Bronchial epithelial cell (primary cell): Measurements from ENCODE around the gene PCDHGA7. TPM values are rescaled to one million over a fixed set of nuclear protein-coding genes. Genes with fewer than 3 reads are reported as not detected.
"Not testable (repeated sequence)": the region's sequence is repeated elsewhere in the genome, so short reads cannot be mapped to it uniquely, and the experiment has no call there.

Experiments used
- DNase-seq: peaks from one replicate; pipeline ENCODE4 v3.0.0-alpha.2; 2010; ENCODE audit warnings: low read depth
- FAIRE-seq: peaks from 2 replicates; lab custom pipeline; 2011; peaks lifted over from hg19 to GRCh38; lab: Jason Lieb, UNC
- H3K27me3 ChIP-seq: 2 replicates; pipeline ENCODE4 v1.5.1; 2011; ENCODE audit warnings: low read length; ENCODE audit not compliant: control insufficient read depth, insufficient read depth
- H3K36me3 ChIP-seq: 2 replicates; pipeline ENCODE4 v1.5.1; 2011; ENCODE audit warnings: low read length; ENCODE audit not compliant: control insufficient read depth, insufficient read depth
- H3K4me3 ChIP-seq: 2 replicates; pipeline ENCODE4 v1.5.1; 2011; ENCODE audit warnings: mild to moderate bottlenecking, low read depth, low read length, control low read depth
- total RNA-seq: library from RNA; depleted of rRNA; stranded (reverse); fragments of >200 nt; gene quantifications from 2 replicates; pipeline ENCODE4 v1.2.1, GENCODE V29; 2014
- TF ChIP-seq, protein P1 (sequence below): IDR thresholded peaks from 2 replicates; pipeline ENCODE4 v1.5.1; 2011; ENCODE audit warnings: mild to moderate bottlenecking, moderate library complexity, low read length, control low read depth, inconsistent platforms; ENCODE audit not compliant: insufficient read depth, severe bottlenecking

Gene PCDHGA7
- under 0.01 and 0.51 TPM in 2 replicates for total RNA-seq

DNA sequence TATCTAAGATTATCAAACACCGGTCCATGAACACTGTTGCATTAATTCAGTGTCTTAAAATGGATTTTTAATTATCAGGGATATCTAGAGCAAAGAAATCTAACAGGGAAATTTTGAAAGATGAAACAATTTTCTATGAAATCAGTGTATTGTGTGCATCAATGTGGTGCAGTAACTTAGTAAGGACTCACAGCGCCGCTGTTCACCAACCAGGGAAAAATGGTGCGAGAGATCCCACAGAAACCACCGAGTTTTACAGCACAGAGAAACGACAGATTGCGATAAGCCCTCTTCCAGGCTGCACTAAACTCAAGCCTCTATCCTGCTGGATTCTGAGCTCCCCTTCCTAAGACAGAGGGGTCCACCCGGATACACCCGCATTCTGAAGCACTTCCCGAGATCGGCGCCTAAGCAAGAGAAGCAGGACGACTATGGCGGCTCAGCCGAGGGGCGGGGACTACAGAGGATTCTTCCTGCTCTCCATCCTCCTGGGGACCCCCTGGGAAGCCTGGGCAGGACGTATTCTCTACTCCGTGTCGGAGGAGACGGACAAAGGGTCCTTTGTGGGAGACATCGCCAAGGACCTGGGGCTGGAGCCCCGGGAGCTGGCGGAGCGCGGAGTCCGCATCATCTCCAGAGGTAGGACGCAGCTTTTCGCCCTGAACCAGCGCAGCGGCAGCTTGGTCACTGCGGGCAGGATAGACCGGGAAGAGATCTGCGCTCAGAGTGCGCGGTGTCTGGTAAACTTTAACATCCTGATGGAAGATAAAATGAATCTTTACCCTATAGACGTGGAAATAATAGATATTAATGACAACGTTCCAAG is at the start of gene PCDHGA7:
TSS of gene PCDHGA7 (plus strand) at position 274 of the 826 bp plus-strand sequence. CDS start at position 432, 158 bp downstream.
- DNase-seq (peak; percentile 12), FAIRE-seq (no peak)
- Histone ChIP-seq H3K36me3 (no peaks in the 10 kb centered on the region), H3K4me3 (peak within 1 kb of the TSS; percentile 27), H3K27me3 (no peaks in the 10 kb centered on the region)
- TF ChIP-seq, protein P1, sequence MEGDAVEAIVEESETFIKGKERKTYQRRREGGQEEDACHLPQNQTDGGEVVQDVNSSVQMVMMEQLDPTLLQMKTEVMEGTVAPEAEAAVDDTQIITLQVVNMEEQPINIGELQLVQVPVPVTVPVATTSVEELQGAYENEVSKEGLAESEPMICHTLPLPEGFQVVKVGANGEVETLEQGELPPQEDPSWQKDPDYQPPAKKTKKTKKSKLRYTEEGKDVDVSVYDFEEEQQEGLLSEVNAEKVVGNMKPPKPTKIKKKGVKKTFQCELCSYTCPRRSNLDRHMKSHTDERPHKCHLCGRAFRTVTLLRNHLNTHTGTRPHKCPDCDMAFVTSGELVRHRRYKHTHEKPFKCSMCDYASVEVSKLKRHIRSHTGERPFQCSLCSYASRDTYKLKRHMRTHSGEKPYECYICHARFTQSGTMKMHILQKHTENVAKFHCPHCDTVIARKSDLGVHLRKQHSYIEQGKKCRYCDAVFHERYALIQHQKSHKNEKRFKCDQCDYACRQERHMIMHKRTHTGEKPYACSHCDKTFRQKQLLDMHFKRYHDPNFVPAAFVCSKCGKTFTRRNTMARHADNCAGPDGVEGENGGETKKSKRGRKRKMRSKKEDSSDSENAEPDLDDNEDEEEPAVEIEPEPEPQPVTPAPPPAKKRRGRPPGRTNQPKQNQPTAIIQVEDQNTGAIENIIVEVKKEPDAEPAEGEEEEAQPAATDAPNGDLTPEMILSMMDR, result peak; percentile 29

DNA sequence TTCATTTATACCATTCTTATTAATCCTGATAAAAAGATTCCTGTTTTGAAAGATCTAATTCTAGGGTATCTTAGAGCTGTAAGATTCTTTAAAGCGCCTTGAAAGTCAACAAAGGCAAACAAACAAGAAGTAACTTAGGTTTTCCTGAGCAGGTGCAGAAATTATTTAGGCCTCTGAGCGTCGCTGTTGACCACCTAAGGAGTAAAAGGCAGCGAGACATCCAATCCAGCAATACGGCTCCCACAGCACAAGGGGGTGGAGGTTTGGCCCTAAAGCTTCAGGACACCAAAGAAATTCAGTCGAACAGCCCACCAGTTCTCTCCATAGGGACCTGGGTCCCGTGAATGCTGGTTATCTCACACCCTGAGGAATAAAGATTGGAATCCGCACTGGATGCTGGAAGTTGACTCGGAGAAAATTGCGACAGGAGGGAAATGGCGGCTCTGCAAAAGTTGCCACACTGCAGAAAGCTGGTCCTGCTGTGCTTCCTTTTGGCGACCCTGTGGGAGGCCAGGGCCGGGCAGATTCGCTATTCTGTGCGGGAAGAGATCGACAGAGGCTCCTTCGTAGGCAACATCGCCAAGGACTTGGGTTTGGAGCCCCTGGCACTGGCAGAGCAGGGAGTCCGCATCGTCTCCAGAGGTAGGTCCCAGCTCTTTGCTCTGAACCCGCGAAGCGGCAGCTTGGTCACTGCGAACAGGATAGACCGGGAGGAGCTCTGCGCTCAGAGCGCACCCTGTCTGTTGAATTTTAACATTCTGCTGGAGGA is 43.8 kb upstream of the PCDHGA7 start, which contains the start of gene PCDHGA2:
TSS of gene PCDHGA2 (plus strand) at position 223 of the 769 bp plus-strand sequence.
- DNase-seq, result peak; percentile 38
- H3K4me3 ChIP-seq, result peak within 1 kb of the TSS; percentile 14
- no peak for FAIRE-seq
- TF ChIP-seq, protein P1, result peak; percentile 39
- no peaks in the 10 kb centered on the region for H3K36me3 ChIP-seq
- H3K27me3 ChIP-seq, result no peaks in the 10 kb centered on the region

DNA sequence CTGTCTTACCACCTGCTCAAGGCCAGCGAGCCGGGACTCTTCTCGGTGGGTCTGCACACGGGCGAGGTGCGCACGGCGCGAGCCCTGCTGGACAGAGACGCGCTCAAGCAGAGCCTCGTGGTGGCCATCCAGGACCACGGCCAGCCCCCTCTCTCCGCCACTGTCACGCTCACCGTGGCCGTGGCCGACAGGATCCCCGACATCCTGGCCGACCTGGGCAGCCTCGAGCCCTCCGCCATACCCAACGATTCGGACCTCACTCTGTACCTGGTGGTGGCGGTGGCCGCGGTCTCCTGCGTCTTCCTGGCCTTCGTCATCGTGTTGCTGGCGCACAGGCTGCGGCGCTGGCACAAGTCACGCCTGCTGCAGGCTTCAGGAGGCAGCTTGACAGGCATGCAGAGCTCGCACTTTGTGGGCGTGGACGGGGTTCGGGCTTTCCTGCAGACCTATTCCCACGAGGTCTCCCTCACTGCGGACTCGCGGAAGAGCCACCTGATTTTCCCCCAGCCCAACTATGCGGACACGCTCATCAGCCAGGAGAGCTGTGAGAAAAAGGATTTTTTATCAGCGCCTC is 41.7 kb upstream of the PCDHGA7 start:
- H3K36me3 ChIP-seq, DNase-seq, H3K4me3 ChIP-seq, FAIRE-seq, H3K27me3 ChIP-seq: not testable (repeated sequence)

DNA sequence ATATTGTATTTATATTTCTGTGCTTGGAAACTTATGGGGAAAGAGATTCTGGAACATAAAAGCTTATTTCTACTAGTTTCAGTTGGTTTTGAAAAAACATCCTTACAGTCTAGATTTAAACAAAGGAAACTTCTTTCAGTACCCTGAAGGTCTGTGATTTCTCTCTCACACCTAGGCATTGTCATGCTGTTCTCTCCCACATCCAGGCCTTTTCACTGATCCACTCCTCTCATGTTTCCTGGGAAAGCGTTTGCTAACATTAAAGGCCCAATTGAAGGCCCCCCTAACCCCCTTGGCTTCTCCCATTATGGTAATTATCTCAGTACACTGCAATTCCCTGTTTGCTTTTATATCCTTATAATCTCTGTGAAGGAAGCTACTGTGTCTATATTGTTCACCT is 39.8 kb upstream of the PCDHGA7 start:
- TF ChIP-seq, protein P1, result no peak
- no peak overlapping the region for H3K4me3 ChIP-seq
- DNase-seq (no peak), FAIRE-seq (no peak)
- H3K36me3 ChIP-seq, result no peaks in the 10 kb centered on the region
- no peaks in the 10 kb centered on the region for H3K27me3 ChIP-seq

DNA sequence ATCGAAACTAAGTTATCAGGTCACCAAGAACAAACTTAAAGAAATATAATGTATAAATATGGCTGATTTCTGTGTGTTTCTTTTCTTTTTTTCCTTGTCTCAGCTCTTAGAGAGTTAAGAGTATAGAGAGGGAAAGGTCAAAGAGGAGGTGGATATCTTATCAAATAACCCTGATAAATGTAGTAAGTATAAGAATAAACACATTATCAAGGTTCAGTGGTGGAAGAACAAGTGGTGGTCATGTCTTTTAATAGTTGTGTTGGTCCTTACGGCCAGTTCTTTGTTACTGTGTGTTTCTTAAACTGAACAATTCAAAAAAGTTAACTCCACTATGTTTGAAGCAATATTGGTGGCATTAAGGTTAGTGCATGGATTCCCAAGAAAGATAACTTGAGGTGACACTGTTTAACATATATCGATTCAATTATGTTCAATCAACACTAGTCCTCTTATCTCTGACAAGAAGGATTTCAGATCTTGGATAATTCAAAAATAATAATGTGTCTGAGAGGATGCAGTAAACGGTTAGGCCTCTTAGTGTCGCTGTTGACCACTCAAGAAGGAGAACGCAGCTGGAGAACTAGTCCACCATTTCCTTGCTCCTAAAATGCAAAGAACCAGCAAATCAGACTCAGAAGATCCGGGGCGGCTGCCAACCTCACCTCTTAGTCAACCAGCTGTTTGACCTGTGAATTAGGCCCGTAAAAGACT is 39.1 kb upstream of the PCDHGA7 start, which contains the start of gene PCDHGA3:
TSS of gene PCDHGA3 (plus strand) at position 588 of the 711 bp plus-strand sequence. CDS start 205 bp downstream, outside the sequence.
- DNase-seq (peak; percentile 29), FAIRE-seq (no peak)
- TF ChIP-seq, protein P1, result peak; percentile 30
- peak within 1 kb of the TSS; percentile 2 for H3K4me3 ChIP-seq
- no peaks in the 10 kb centered on the region for H3K36me3 ChIP-seq
- no peaks in the 10 kb centered on the region for H3K27me3 ChIP-seq
